ENCODE results near the gene ACAP3.

- TF ChIP-seq CTCF (IDR thresholded peaks at IDR 0.05) (no peak), EP300 (IDR thresholded peaks at IDR 0.05) (no peak)
These were observed 16.7 kb downstream of the ACAP3 start for GRCh38 chr1:1291023-1291528.

All from tibial nerve (tissue), 4 donors.